Activated B cell treated with CpG ODN at 0.5 μM for 24 hours (primary cell): ENCODE measurements around the gene SNX15. TPM values are rescaled to one million over a fixed set of nuclear protein-coding genes. Genes with fewer than 3 reads are reported as not detected.

Experiments
- ATAC-seq: fragments of 200-7000 bp; cut with Tn5 transposase; one replicate; pipeline ENCODE4 v1.10.0; 2021; ENCODE audit warnings: low read depth, mild to moderate bottlenecking, moderate library complexity
- CTCF ChIA-PET: fragments of 350-600 bp; sonication (Branson Sonifier 250); formaldehyde crosslinking; loops from one replicate; lab custom pipeline; 2021; ENCODE audit warnings: antibody characterized with exemption; lab: Charles Lee
- POLR2A ChIA-PET: fragments of 350-600 bp; sonication (Branson Sonifier 250); formaldehyde crosslinking; loops from one replicate; lab custom pipeline; 2021; ENCODE audit warnings: antibody characterized with exemption; lab: Charles Lee
- DNase-seq: peaks from one replicate; pipeline ENCODE4 v3.0.0; 2022
- H3K27ac Mint-ChIP-seq: one replicate; pipeline ENCODE4 v1.8.0; 2020; ENCODE audit warnings: mixed read lengths
- H3K27me3 Mint-ChIP-seq: one replicate; pipeline ENCODE4 v1.8.0; 2021; ENCODE audit warnings: mixed read lengths
- H3K36me3 Mint-ChIP-seq: one replicate; pipeline ENCODE4 v1.8.0; 2021; ENCODE audit warnings: low read depth, mixed read lengths
- H3K4me1 Mint-ChIP-seq: one replicate; pipeline ENCODE4 v1.8.0; 2021; ENCODE audit warnings: mixed read lengths
- H3K4me3 Mint-ChIP-seq: one replicate; pipeline ENCODE4 v1.8.0; 2020; ENCODE audit warnings: mild to moderate bottlenecking, mixed read lengths
- H3K9me3 Mint-ChIP-seq: one replicate; pipeline ENCODE4 v1.8.0; 2020; ENCODE audit warnings: mixed read lengths
- CTCF ChIP-seq: fragments of 200-600 bp; IDR thresholded peaks from one replicate; pipeline ENCODE4 v1.8.0; 2022; ENCODE audit warnings: antibody characterized with exemption, mild to moderate bottlenecking
- intact Hi-C: fragments of 100-400 bp; cut with micrococcal nuclease; formaldehyde crosslinking; loops from one replicate; pipeline ENCODE4 v1.15.1; 2024
- total RNA-seq: library from RNA; stranded (reverse); gene quantifications from 2 replicates; pipeline ENCODE4 v1.2.3, GENCODE V29; 2022

The SNX15 gene
- total RNA-seq, 1 donor from 2014 or later = 17.3 TPM

GRCh38 chr11:65058419-65059054, 31.3 kb downstream of the SNX15 start, which contains the start of gene NAALADL1:
NAALADL1 (minus strand) TSS chr11:65058553; CDS start chr11:65058521, 32 bp downstream.
- H3K27ac Mint-ChIP-seq = no peak within 1 kb of the TSS

GRCh38 chr11:65059523-65059922, 32.3 kb downstream of the SNX15 start:
- ATAC-seq = no peak
- no peak overlapping the region for H3K27ac Mint-ChIP-seq
- CTCF ChIA-PET = no interaction called here

More at GRCh38 chr11:65058419-65059054, 31.3 kb downstream of the SNX15 start, which contains the start of gene NAALADL1:
- intact Hi-C loops = no loop called here
- no peak for TF ChIP-seq CTCF
- POLR2A ChIA-PET = no interaction called here
- no peaks in the 10 kb centered on the region for H3K36me3 Mint-ChIP-seq
- DNase-seq = no peak
- no peak for ATAC-seq
- CTCF ChIA-PET = no interaction called here
- H3K27me3 Mint-ChIP-seq = peaks cover 1% of the 10 kb centered on the region
- no peaks in the 10 kb centered on the region for H3K9me3 Mint-ChIP-seq
- H3K4me3 Mint-ChIP-seq = no peak within 1 kb of the TSS
- peaks cover 12% of the 10 kb centered on the region for H3K4me1 Mint-ChIP-seq

GRCh38 chr11:65059959-65060824, 33.0 kb downstream of the SNX15 start:
- intact Hi-C loops = no loop called here
- H3K9me3 Mint-ChIP-seq = no peaks in the 10 kb centered on the region

More at GRCh38 chr11:65059523-65059922, 32.3 kb downstream of the SNX15 start:
- Mint-ChIP-seq H3K9me3 (no peaks in the 10 kb centered on the region), H3K4me3 (no peak overlapping the region), H3K27me3 (peaks cover 1% of the 10 kb centered on the region), H3K36me3 (no peaks in the 10 kb centered on the region), H3K4me1 (peaks cover 2% of the 10 kb centered on the region)
- POLR2A ChIA-PET = no interaction called here
- no peak for TF ChIP-seq CTCF
- DNase-seq = no peak
- intact Hi-C loops = no loop called here

GRCh38 chr11:65060913-65061408, 33.7 kb downstream of the SNX15 start:
- H3K4me1 Mint-ChIP-seq = no peaks in the 10 kb centered on the region
- H3K36me3 Mint-ChIP-seq = no peaks in the 10 kb centered on the region
- intact Hi-C loops = no loop called here
- TF ChIP-seq CTCF = no peak
- H3K4me3 Mint-ChIP-seq = no peak overlapping the region
- DNase-seq = no peak
- no peak for ATAC-seq
- no peak overlapping the region for H3K27ac Mint-ChIP-seq
- peaks cover 1% of the 10 kb centered on the region for H3K27me3 Mint-ChIP-seq
- H3K9me3 Mint-ChIP-seq = no peaks in the 10 kb centered on the region
- ChIA-PET POLR2A (no interaction called here), CTCF (no interaction called here)

More at GRCh38 chr11:65059959-65060824, 33.0 kb downstream of the SNX15 start:
- DNase-seq (no peak), ATAC-seq (no peak)
- POLR2A ChIA-PET = no interaction called here
- CTCF ChIA-PET = no interaction called here
- H3K4me1 Mint-ChIP-seq = no peaks in the 10 kb centered on the region
- no peak overlapping the region for H3K4me3 Mint-ChIP-seq
- TF ChIP-seq CTCF = no peak
- H3K36me3 Mint-ChIP-seq = no peaks in the 10 kb centered on the region
- H3K27ac Mint-ChIP-seq = no peak overlapping the region
- H3K27me3 Mint-ChIP-seq = peaks cover 1% of the 10 kb centered on the region

- ATAC-seq (no peak), DNase-seq (no peak)
- Mint-ChIP-seq H3K36me3 (no peaks in the 10 kb centered on the region), H3K27me3 (peaks cover 1% of the 10 kb centered on the region), H3K4me3 (no peak overlapping the region), H3K4me1 (no peaks in the 10 kb centered on the region), H3K27ac (no peak overlapping the region), H3K9me3 (no peaks in the 10 kb centered on the region)
- ChIA-PET CTCF (interaction anchor here (0.6 kb wide), 1 partner anchor 35 kb away, joined by 4 read pairs; no protein-coding TSS in a partner anchor), POLR2A (interaction anchor here (0.6 kb wide), 1 partner anchor 240 kb away, joined by 5 read pairs; no protein-coding TSS in a partner anchor)
- TF ChIP-seq CTCF = no peak
- intact Hi-C loops = no loop called here
These were observed 36.3 kb downstream of the SNX15 start for GRCh38 chr11:65063532-65063931.
